HL-60 (cell line): Measurements from ENCODE around the gene ERBB4.

Experiments used
- DNase-seq, 2 experiments: peaks; one replicate each; pipeline ENCODE4 v3.0.0-alpha.2; 2010 to 2020; ENCODE audit warnings: low read depth in 1 of 2, low spot score in 1 of 2
- H3K27ac ChIP-seq: fragments of 250-450 bp; sonication (Bioruptor Pico); replicated peaks from 2 replicates; pipeline ENCODE4 v1.5.1; 2020; ENCODE audit warnings: mild to moderate bottlenecking, moderate library complexity
- H3K27me3 ChIP-seq: fragments of 250-450 bp; sonication (Bioruptor Pico); 2 replicates; pipeline ENCODE4 v1.5.1; 2021; ENCODE audit warnings: mild to moderate bottlenecking, moderate library complexity; ENCODE audit not compliant: insufficient read depth, poor library complexity, severe bottlenecking
- H3K4me3 ChIP-seq: replicated peaks from 2 replicates; pipeline ENCODE4 v1.5.1; 2011; ENCODE audit warnings: mild to moderate bottlenecking, control low read depth, low read length; ENCODE audit not compliant: insufficient read depth
- CTCF ChIP-seq: IDR thresholded peaks from one replicate; pipeline ENCODE4 v1.5.1; 2011; ENCODE audit warnings: low read length, control low read depth, inconsistent platforms; ENCODE audit not compliant: insufficient read depth
- GABPA ChIP-seq: IDR thresholded peaks from 2 replicates; pipeline ENCODE4 v1.6.1; 2012; ENCODE audit warnings: low read depth
- POLR2AphosphoS5 ChIP-seq: IDR thresholded peaks from 2 replicates; pipeline ENCODE4 v1.6.1; 2012; ENCODE audit warnings: low read depth
- REST ChIP-seq: IDR thresholded peaks from 2 replicates; pipeline ENCODE4 v1.6.1; 2012; ENCODE audit warnings: low read depth; ENCODE audit not compliant: insufficient replicate concordance
- SPI1 ChIP-seq: IDR thresholded peaks from 2 replicates; pipeline ENCODE4 v1.6.1; 2012; ENCODE audit warnings: low read depth, mild to moderate bottlenecking, borderline replicate concordance

ERBB4 gene

GRCh38 chr2:211401328-211401727, 1137.3 kb downstream of the ERBB4 start:
- no peak for TF ChIP-seq POLR2AphosphoS5
- no peak for TF ChIP-seq SPI1
- TF ChIP-seq GABPA, result no peak
- TF ChIP-seq REST, result no peak
- TF ChIP-seq CTCF, result no peak
- H3K4me3 ChIP-seq, result no peak overlapping the region
- no peak overlapping the region for H3K27ac ChIP-seq
- H3K27me3 ChIP-seq, result no peaks in the 10 kb centered on the region
- no peak for DNase-seq

GRCh38 chr2:211397764-211398163, 1140.8 kb downstream of the ERBB4 start:
- no peak for TF ChIP-seq CTCF
- no peak for TF ChIP-seq POLR2AphosphoS5
- no peak for TF ChIP-seq SPI1
- no peak for TF ChIP-seq REST
- TF ChIP-seq GABPA, result no peak
- no peak overlapping the region for H3K4me3 ChIP-seq
- DNase-seq, result no peak
- no peaks in the 10 kb centered on the region for H3K27me3 ChIP-seq
- no peak overlapping the region for H3K27ac ChIP-seq

- DNase-seq, result no peak
- Histone ChIP-seq H3K27ac (no peak overlapping the region), H3K4me3 (no peak overlapping the region), H3K27me3 (no peaks in the 10 kb centered on the region)
- TF ChIP-seq POLR2AphosphoS5, result no peak
- no peak for TF ChIP-seq GABPA
- TF ChIP-seq REST, result no peak
- TF ChIP-seq CTCF, result no peak
- TF ChIP-seq SPI1, result no peak
These were observed 1141.8 kb downstream of the ERBB4 start for GRCh38 chr2:211396815-211397214.
